GM12892 (cell line): ENCODE results near the gene PIP5K1C.

Experiments
- POLR2A ChIP-seq: IDR thresholded peaks from 2 replicates; pipeline ENCODE4 v1.6.1; 2011; ENCODE audit warnings: low read depth, low read length, control low read depth
- TAF1 ChIP-seq: IDR thresholded peaks from 2 replicates; pipeline ENCODE4 v1.6.1; 2011; ENCODE audit warnings: low read depth, mild to moderate bottlenecking, control low read depth, low read length, borderline replicate concordance

DNA sequence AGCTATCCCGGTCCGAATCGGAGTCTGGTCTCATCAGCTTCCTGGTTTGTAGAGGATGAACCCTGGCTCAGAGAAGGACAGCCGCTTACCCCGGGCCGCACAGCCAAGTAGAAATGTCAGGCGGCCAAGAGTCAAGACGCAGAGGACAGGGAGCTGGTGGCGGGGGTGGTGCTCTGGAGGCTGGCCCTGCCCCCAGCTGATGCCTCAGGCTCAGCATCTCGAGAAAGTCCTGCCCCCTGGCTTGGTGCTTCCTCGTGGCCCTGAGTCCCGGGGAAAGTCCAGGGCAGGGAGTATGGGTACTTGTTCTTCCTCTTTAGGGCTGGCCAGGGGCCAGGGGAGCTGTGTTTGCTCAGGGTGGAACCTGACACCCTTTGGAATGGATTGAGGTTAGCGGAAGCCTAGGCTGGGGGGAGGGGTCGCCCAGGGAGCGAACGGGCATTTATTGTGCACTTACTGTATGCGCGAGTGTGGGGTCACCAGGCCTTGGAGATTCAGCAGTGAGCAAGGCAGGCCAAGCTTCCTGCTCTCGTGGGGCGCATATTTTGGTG lies 10.1 kb upstream of the PIP5K1C start:
- no peak for TF ChIP-seq POLR2A
- TF ChIP-seq TAF1: no peak
